H1 (cell line): Measurements from ENCODE around the gene ARHGEF7. TPM values are rescaled to one million over a fixed set of nuclear protein-coding genes. Genes with fewer than 3 reads are reported as not detected.

Experiments used
- EP300 ChIP-seq, 2 experiments: IDR thresholded peaks; 1 replicate in 1 of 2; 2 replicates in 1 of 2; pipeline ENCODE4 v1.6.1; 2011 to 2012; ENCODE audit warnings: low read depth in 2 of 2, low read length in 2 of 2, mild to moderate bottlenecking in 2 of 2, borderline replicate concordance in 1 of 2, inconsistent platforms in 1 of 2, moderate library complexity in 1 of 2
- HDAC2 ChIP-seq, 2 experiments: fragments of 300-600 bp in 1 of 2; sonication (generic) in 1 of 2; IDR thresholded peaks; 2 replicates each; pipeline ENCODE4 v1.6.1; 2011 to 2012; ENCODE audit warnings: low read depth in 2 of 2, low read length in 2 of 2, mild to moderate bottlenecking in 2 of 2, moderate library complexity in 2 of 2, borderline replicate concordance in 1 of 2, inconsistent platforms in 1 of 2
- RAD21 ChIP-seq, 2 experiments: IDR thresholded peaks in 1 of 2; conservative IDR thresholded peaks in 1 of 2; 2 replicates each; pipeline ENCODE4 v1.6.1; 2011; ENCODE audit warnings: low read depth in 2 of 2, low read length in 2 of 2, improper control_type of control experiment in 1 of 2, inconsistent platforms in 1 of 2, mild to moderate bottlenecking in 1 of 2, moderate library complexity in 1 of 2
- SP4 ChIP-seq: IDR thresholded peaks from 2 replicates; pipeline ENCODE4 v1.6.1; 2012; ENCODE audit warnings: low read length, inconsistent platforms
- TAF7 ChIP-seq: optimal IDR thresholded peaks from 2 replicates; pipeline ENCODE3; 2011; ENCODE audit warnings: low read depth, mild to moderate bottlenecking, inconsistent platforms, low read length, moderate library complexity, borderline replicate concordance
- ZNF274 ChIP-seq: IDR thresholded peaks from 2 replicates; pipeline ENCODE4 v1.7.0; 2012; ENCODE audit warnings: low read length, borderline replicate concordance; ENCODE audit errors: extremely low read depth
- polyA plus RNA-seq, 7 experiments: library from polyadenylated mRNA; depleted of rRNA in 3 of 7; stranded (reverse) in 5 of 7; unstranded in 2 of 7; fragments of >200 nt in 5 of 7; fragments of 200-250 nt in 2 of 7; gene quantifications; 1 replicate in 5 of 7; 2 replicates in 1 of 7; 4 replicates in 1 of 7; pipeline versions ENCODE4 v1.2.1 to v1.2.3, GENCODE V29; 2011 to 2013; ENCODE audit warnings: missing spikeins in 2 of 7, mixed read lengths in 2 of 7
- total RNA-seq: library from RNA; stranded (reverse); fragmentation: NEBNext Ultra II Directional; extraction: Animal tissue kit (Norgen Biotek cat#: 25700); gene quantifications from 2 replicates; pipeline ENCODE4 v1.2.1, GENCODE V29; 2021
- TF ChIP-seq, protein P1 (sequence below): IDR thresholded peaks from 2 replicates; pipeline ENCODE4 v1.6.1; 2012; ENCODE audit warnings: inconsistent platforms
- TF ChIP-seq, protein P2 (sequence below): IDR thresholded peaks from 2 replicates; pipeline ENCODE4 v1.6.1; 2011; ENCODE audit warnings: low read depth, mild to moderate bottlenecking, low read length; ENCODE audit not compliant: insufficient read depth
- TF ChIP-seq, protein P3 (sequence below): IDR thresholded peaks from 2 replicates; pipeline ENCODE4 v1.6.1; 2012; ENCODE audit warnings: low read length, inconsistent platforms

The ARHGEF7 gene
- total and polyA plus RNA-seq, 2 of the 8 experiments (the other 6 are each of a cell fraction or from before 2014, with no cell fraction given): 26.2 to 56.5 TPM

DNA sequence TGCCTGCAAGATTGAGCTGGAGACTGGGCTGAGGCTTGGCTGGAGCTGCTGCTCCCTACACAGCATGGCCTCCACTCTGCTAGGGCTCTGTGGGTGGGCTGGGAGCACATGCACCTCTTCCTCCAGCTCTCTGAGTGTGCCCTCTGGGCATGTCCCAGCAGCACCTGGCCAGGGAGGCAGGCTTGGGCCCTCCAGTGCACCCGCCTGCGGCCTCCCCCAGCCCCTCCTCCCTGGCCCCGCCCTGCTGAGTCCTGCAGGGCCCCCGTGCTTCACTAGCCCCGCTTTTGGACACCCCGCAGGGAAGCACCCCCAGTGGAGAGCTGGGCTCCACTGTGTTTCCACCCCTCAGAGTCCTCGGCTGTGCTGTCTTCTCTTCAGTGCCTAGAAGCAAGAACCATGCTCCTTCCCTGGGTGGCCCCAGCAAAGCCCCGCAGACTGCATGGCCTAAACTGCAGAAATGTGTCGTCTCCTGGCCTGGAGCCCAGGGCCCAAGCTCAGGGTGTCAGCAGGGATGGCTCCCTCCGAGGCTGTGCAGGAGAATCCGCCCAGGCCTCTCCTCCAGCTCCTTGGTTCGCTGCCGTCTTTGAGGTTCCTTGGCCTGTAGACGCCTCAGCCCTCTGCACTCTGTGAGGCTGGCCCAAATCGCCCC is 200.4 kb downstream of the ARHGEF7 start (continued):
- TF ChIP-seq HDAC2 (IDR thresholded peaks at IDR 0.05; ENCODE audit: borderline replicate concordance in 1 of 2, low read depth in 2 of 2, low read length in 2 of 2) (no peak), SP4 (no peak), ZNF274 (no peak), RAD21 (IDR thresholded peaks at IDR 0.05 in 1 of 2, conservative IDR thresholded peaks at IDR 0.05 in 1 of 2; ENCODE audit: low read depth in 2 of 2, low read length in 2 of 2) (no peak), EP300 (IDR thresholded peaks at IDR 0.05; ENCODE audit: borderline replicate concordance in 1 of 2, low read depth in 2 of 2, low read length in 2 of 2) (no peak), TAF7 (no peak)
- TF ChIP-seq, protein P1, sequence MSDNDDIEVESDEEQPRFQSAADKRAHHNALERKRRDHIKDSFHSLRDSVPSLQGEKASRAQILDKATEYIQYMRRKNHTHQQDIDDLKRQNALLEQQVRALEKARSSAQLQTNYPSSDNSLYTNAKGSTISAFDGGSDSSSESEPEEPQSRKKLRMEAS: no peak
- TF ChIP-seq, protein P2, sequence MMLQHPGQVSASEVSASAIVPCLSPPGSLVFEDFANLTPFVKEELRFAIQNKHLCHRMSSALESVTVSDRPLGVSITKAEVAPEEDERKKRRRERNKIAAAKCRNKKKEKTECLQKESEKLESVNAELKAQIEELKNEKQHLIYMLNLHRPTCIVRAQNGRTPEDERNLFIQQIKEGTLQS: no peak
- TF ChIP-seq, protein P3, sequence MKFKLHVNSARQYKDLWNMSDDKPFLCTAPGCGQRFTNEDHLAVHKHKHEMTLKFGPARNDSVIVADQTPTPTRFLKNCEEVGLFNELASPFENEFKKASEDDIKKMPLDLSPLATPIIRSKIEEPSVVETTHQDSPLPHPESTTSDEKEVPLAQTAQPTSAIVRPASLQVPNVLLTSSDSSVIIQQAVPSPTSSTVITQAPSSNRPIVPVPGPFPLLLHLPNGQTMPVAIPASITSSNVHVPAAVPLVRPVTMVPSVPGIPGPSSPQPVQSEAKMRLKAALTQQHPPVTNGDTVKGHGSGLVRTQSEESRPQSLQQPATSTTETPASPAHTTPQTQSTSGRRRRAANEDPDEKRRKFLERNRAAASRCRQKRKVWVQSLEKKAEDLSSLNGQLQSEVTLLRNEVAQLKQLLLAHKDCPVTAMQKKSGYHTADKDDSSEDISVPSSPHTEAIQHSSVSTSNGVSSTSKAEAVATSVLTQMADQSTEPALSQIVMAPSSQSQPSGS: no peak
- TF ChIP-seq, all 59 proteins: peak for 0
